A673 (cell line): ENCODE data around the gene UNC5A.

Source experiments
- EZH2 ChIP-seq: fragments of 200-600 bp; sonication (generic); IDR thresholded peaks from 2 replicates; pipeline ENCODE4 v1.6.1; 2017; ENCODE audit warnings: borderline replicate concordance, low read depth, mild to moderate bottlenecking, mixed read lengths, antibody characterized with exemption, low read length; ENCODE audit not compliant: poor library complexity, severe bottlenecking
- TF ChIP-seq, protein P1 (sequence below): fragments of 300-800, 200-600 bp; sonication (generic); conservative IDR thresholded peaks from 2 replicates; pipeline ENCODE4 v1.5.1; 2017; ENCODE audit warnings: low read depth, mild to moderate bottlenecking, antibody characterized with exemption, low read length, moderate library complexity, mixed read lengths

DNA sequence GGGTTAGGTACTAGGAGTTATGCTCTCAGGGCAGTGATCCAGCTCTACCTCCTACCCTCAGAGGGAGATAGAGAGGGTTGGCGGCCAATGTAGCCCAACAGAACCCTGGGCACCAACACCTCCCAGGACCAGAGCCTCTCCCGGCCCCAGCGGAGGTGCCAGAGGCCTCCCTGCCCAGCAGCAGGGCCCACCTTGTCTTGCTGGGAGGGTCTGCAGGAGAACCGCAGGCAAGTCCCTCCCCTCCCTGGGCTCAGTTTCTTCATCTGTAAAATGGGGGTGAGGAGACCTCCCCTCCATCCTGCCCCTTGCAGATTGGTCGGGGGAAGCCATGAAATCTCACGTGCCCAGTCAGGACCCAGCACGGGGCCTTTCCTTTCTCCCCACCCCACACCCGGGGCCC, 54.4 kb downstream of the UNC5A start:
- TF ChIP-seq, protein P1, sequence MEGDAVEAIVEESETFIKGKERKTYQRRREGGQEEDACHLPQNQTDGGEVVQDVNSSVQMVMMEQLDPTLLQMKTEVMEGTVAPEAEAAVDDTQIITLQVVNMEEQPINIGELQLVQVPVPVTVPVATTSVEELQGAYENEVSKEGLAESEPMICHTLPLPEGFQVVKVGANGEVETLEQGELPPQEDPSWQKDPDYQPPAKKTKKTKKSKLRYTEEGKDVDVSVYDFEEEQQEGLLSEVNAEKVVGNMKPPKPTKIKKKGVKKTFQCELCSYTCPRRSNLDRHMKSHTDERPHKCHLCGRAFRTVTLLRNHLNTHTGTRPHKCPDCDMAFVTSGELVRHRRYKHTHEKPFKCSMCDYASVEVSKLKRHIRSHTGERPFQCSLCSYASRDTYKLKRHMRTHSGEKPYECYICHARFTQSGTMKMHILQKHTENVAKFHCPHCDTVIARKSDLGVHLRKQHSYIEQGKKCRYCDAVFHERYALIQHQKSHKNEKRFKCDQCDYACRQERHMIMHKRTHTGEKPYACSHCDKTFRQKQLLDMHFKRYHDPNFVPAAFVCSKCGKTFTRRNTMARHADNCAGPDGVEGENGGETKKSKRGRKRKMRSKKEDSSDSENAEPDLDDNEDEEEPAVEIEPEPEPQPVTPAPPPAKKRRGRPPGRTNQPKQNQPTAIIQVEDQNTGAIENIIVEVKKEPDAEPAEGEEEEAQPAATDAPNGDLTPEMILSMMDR = no peak
- TF ChIP-seq EZH2 = no peak
